Suprapubic skin (tissue), 3 donors: ENCODE measurements around the gene GNAZ.

Source experiments
- POLR2AphosphoS5 ChIP-seq, 3 donors: sonication (generic); formaldehyde crosslinking; IDR thresholded peaks; one replicate each; pipeline ENCODE4 v1.6.1; 2017; ENCODE audit warnings: antibody characterized with exemption in 3 of 3
- TF ChIP-seq, protein P1 (sequence below), 2 donors: fragments of 200-600 bp in 1 of 2; fragments of 450-650 bp in 1 of 2; sonication (generic) in 1 of 2; IDR thresholded peaks; one replicate each; pipeline ENCODE4 v1.5.1; 2016 to 2019; ENCODE audit warnings: antibody characterized with exemption in 2 of 2, mild to moderate bottlenecking in 1 of 2, moderate library complexity in 1 of 2

DNA sequence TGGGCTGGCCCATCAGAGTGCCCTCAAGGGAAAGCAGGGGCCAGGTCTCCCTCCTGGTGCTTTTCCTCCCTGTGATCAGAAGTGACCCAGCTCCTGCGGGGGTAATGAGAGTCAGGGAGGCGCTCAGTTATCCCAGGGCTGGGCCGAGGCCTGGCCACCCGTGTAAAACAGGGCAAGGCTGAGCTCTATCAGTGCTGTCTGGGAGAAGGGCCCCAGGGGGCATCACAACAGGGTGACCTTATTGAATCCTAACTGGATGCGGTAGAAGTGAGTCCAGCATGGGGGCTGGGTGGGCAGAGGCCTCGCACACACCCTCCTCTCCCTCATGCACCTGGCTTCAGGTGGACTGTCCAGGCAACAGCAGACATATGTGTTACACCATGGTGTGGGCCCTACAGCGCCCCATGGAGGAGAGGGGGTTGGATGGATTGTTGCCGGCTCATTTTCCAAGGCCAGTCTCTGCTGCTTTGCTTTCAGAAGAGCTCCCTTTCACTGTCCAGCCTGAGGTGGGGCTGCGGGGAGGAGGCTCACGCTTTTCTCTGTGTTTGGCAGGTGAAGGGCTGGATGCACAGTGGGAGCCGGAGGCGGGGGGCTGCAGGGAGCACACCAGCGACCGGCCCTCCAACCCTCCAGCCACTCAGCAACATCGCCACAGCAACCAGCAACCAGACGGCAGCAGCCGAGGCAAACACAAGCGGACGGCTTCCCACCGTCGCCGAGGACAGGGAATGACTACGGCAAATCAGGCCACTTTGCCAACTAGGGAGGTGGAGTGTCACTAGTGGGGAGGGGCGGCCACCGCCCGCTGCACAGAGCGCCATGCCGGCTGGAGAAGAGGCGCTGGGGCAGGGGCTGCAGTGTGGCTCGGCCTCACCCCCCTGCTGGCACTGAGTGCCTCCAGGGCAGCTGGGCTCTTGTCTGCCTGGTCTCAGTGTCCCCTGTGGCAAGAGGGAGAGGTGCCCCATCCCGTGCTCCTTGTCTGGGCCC, 24.7 kb downstream of the GNAZ start:
- TF ChIP-seq POLR2AphosphoS5 (IDR thresholded peaks at IDR 0.05), result no peak
- TF ChIP-seq, protein P1, sequence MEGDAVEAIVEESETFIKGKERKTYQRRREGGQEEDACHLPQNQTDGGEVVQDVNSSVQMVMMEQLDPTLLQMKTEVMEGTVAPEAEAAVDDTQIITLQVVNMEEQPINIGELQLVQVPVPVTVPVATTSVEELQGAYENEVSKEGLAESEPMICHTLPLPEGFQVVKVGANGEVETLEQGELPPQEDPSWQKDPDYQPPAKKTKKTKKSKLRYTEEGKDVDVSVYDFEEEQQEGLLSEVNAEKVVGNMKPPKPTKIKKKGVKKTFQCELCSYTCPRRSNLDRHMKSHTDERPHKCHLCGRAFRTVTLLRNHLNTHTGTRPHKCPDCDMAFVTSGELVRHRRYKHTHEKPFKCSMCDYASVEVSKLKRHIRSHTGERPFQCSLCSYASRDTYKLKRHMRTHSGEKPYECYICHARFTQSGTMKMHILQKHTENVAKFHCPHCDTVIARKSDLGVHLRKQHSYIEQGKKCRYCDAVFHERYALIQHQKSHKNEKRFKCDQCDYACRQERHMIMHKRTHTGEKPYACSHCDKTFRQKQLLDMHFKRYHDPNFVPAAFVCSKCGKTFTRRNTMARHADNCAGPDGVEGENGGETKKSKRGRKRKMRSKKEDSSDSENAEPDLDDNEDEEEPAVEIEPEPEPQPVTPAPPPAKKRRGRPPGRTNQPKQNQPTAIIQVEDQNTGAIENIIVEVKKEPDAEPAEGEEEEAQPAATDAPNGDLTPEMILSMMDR (IDR thresholded peaks at IDR 0.05), result no peak
